ENCODE measurements around the gene SDCCAG8.

SDCCAG8 gene

DNA sequence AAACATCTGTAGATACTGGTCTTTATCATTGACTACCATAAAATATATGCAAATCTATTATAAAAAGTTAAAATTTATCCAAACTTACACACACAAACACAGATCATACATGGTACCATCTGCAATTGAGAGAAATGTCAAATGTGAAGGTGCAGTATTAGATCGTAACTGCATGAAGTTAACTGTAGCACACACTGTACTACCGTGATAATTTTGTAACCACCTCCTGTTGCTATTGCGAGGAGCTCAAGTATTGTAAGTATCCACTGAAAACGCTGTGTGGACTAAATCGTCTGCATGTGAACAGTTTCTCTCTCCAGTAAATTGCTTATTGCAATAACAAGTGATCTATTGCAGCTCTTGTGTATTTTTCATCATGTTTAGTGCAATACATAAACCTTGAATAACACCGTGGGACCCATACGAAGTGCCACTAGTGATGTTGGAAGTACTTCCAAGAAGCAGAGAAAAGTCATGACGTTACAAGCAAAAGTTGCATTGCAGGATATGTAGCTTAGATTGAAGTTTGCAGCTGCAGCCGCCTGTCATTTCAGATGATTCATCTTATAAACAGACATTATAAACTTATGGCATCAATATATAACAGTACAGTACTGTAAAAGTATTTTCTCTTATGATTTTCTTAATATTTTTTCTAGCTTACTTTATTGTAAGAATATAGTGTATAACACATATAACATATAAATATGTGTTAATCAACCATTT is 172.9 kb downstream of the SDCCAG8 start:
- no peak for DNase-seq

DNA sequence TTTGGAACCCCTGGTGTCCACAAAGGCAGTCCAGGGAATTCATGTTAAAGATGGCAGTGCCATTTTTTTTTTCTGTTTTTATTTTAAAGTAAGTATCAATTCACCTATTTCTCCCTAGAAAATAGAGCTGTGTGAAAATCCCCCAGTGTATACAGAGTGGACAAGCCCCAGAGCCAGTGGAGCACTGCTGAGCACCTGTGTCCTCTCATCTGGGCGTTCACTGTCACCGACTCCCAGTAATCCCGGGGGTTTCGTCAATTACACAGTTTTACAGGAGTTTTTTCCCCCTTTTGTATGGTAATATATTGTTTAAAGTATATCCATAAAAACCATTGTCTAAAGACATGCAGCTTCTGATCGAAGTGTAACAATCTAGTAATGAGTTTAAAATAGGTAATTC is 175.8 kb downstream of the SDCCAG8 start:
- DNase-seq, result no peak

DNA sequence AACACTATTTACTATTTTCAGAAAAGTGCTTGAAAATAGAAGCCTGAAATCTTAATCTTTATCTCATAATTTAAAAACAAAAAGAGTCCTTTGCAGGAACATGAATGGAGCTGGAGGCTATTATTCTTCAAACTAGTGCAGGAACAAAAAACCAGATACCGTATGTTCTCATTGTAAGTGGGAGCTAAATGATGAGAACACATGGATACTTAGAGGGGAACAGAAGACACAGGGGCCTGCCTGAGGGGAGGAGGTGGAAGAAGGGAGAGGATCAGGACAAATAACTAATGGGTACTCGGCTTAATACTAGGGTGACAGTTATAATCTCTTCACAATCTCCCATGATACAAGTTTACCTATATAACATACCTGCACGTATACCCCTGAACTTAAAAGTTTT is 176.3 kb downstream of the SDCCAG8 start:
- DNase-seq, result no peak

DNA sequence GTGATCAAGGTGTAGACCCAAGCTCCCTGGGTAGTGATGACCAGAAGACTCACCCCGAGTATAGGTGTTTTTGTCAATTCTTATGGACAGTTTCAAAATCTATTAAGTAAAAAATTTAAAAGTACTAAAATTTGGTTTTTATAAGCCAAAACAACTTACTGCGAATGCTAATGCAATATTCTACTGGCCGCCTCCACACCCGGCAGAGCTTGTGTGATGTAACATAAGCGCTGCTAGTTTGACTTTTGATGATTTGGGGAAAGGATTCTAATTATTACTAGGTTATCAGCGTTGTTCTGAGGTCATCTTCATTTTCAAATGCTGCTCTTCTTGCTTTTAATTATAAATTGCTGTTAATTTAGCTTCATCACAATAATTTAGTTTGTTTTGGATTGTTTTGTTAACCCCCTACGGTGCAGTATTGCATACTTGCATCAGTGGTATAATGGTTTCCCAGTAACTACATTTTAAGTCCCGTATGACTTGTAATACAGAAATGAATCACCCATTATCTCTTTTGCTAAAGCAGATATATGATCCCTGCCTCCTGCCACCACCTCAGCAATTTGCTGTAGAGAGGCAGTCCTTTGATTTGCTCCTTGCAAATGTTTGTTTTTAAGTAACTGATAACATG is 178.0 kb downstream of the SDCCAG8 start:
- DNase-seq, result peak; percentile 60

DNA sequence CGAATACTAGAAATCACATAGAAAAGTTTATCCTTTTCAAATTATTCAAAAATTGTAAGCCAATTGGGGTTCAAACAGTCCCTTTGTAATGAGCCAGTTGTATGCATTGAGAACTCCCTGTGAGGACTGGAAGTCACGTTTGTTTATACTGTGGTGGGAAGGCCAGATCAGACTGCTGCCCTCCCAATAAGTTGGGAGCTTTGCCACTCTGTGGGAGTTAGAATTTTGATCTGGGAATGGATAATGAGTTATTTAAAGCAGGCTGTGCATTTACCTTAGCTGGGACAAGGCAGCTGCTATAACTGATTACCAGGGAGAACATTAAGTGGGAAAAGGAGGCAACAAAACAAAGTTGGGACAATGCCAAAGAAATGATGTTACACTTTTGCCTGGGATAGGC is 178.8 kb downstream of the SDCCAG8 start:
- DNase-seq, result no peak

DNA sequence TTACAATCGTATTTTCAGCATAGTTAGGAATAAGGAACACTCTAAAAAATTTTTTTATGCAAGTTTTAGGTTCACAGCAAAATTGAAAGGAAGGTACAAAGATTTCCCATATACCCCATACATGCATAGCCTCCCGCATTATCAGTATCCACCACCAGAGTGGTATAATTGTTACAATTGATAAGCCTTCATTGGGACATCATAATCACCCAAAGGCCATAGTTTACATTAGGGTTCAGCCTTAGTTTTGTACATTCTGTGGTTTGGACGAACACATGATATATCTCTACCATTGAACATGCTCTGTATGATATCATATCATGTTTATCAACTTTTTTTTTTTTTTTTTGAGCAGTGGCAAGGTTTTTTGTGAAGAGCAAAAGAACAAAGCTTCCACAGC is 180.0 kb downstream of the SDCCAG8 start:
- DNase-seq, result no peak

DNA sequence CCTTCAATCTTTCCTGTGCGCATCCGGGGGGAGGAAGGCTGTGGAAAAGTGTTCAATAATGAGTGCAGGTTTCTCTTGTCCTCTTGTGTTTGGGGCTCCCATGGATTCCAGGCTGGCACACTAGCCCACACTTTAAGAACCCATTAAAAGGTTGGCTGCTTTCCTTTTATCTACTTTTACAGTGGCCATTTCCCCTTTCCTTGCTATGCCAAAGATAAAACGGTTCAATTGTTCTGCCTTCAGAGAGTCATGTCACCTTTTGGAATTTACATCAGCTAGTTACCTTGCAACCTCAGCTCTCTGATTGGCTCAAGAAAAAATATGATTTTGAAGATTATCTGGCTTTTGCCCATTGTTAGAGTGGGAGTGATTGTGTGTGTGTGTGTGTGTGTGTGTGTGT is 182.3 kb downstream of the SDCCAG8 start:
- no peak for DNase-seq

DNA sequence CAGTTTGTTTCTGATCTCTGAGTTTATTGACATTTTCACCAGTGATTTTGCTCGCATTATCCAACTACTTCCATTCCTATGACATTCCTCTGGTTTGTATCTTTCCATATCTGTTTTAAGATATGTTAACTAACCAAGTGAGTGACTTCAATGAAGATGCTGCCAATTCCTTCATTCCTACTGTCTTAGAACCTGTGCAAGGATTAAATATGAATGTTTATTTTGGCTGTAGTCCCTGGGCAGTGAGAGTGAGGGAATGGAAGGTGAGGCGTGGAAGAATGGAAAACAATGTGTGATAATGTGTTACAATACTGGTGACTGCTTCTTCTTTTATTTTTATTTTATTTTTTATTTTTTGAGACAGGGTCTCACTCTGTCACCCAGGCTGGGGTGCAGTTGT is 183.0 kb downstream of the SDCCAG8 start:
- no peak for DNase-seq

DNA sequence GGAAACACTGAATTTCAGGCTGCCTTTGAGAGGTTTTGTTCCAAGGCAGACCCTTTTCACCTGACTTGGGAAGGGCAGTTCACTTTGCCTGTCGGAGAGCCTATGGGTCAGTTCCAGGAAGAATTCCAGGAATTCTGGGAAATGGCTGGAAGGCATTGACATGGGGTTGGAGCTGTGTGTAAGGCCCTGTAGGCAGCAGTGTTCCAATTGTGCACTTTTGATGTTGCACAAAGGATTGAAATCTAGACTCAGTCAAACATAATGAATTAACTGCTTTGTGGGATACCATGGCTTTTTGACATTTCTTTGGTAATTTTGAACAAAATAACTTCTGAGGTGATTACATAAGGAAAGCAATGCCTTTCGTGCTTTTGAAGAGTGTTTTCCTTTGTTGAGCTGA is 184.6 kb downstream of the SDCCAG8 start:
- DNase-seq, result no peak

DNA sequence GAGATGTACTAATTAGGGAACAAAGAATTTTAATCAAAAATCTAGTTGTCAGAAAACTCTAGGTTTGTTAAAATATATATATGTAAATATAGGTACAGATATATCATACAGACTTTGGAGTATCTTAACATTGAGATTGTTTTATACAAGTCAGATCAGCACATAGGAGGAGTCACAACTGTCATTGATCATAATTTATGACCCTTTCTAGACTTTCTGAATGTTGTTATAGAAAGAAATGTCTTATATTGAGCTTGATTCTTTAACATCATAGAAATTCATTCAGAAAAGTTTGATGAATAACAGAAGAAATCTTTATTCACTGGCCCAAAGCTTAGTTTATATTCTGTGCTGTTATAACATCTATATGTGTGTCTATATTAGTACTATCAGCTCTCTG is 185.8 kb downstream of the SDCCAG8 start:
- DNase-seq, result no peak

DNA sequence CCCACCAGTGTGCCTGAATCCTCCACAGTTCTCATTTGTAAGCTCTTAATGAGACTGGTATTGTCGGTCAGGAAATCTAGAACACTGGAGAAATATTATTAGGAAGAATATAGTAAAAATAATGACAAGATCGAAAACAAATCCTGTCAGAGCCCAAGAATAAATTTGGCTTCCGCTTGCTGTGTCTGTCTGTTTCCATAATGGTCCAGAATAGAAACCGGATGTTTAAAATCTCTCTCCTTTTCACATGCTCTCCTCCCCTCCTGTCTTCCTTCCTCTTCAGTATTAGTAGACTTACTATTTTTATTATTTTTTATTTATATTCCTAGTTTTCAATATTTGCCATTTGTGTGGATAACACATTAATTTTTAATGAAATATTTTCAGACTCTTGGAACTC is 187.7 kb downstream of the SDCCAG8 start:
- no peak for DNase-seq

DNA sequence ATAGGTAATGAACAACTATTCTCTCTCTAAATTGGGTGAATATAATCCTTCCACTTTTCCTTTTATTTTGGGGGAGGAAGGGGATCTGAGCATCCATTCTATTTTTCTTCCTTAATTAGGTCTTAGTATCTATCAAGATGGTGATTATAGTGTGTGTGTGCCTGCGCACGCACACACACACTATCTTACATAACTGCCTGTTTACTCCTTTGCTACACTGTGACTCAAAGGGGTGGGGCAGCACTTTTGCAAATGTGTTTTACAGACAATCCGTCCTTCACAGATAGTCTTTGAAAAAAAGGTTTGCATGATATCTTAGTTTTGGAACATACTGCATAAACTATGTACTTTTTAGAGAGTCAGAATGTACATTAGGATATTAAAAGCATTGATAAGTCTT is 191.5 kb downstream of the SDCCAG8 start:
- no peak for DNase-seq

DNA sequence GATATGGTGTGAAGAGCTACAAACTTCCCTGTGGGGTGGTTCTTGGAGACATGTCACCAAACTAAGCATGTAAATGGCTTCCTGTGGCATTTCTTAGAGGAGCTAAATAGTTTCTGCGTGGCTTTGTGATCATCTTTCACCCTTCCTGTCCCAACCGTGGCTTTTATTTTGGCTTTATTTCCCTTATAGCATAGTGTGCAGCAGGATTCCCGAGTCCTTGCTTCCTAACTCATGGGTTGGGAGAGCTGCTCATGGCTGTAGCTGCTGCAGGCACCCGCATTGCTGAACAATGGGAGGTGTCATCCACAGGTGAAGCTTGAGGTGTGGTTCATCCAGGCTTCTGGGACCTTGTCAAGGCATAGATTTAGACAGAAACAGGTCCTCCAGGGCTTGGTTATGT is 192.0 kb downstream of the SDCCAG8 start:
- DNase-seq, result no peak

DNA sequence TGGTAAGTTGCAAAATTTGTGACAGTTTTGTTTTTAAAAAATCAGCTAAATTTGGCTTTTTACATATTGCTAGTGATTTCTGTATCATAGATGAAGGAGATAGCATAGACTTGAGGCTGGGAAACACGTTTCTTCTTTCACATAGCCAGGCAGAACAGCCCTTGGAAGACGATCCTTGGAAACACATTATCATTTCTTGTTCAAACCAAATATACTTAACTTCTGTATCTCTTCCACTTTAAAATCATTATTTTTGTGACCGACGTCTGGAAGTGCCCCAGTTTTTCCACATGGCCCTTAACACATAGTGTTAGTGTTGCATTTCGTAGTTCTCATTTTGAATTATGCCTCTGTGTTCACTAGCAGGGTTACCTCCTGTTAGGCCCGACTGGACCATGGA is 193.5 kb downstream of the SDCCAG8 start:
- DNase-seq, result no peak

DNA sequence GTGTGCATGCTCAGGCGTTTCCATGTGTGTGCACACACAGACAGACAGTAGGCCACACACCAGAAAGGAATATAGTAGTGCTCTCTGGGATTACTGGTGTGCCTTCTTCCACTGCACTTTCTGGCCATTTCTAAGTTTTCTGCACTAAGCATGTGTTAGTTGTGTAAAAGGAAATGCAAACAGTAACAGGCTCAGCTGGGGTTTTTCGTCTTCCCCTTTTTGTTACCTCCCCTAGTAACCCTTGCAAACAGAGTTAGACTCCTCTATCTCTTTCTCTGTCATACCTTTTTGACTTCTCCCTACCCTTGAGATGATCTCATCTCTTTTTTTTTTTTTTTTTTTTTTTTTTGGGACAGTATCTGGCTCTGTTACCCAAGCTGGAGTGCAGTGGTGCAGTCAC is 196.3 kb downstream of the SDCCAG8 start:
- no peak for DNase-seq

DNA sequence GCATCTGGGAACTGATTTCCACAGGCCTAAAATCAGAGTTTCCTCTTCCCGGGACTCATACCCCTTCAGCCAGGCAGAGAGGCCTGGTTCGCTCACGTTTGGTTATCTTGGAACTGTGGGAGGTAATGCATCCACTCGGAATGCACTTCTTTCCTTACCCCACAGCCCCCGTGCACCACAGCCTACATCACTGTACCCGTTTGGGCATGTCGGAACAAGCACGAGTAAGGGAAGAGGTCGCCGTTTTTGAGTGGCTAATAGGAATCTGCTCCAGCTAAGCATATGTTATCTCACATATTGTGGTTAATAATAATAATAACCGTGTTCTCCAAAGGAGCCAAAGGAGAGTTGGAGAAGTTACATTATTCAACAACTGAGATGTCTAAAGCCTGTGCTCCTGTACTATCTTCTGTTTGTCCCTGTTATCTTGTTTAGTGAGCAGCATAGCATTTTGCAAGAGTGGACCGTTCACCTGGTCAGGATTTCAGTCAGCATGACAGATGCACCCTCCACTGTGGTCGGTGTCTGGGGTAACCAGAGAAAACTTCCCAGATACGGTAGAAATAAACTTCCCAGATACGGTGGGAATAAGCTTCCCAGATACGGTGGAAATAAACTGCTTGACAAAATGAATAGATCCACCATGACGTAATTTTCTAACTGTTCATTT is 198.6 kb downstream of the SDCCAG8 start:
- DNase-seq, result no peak

DNA sequence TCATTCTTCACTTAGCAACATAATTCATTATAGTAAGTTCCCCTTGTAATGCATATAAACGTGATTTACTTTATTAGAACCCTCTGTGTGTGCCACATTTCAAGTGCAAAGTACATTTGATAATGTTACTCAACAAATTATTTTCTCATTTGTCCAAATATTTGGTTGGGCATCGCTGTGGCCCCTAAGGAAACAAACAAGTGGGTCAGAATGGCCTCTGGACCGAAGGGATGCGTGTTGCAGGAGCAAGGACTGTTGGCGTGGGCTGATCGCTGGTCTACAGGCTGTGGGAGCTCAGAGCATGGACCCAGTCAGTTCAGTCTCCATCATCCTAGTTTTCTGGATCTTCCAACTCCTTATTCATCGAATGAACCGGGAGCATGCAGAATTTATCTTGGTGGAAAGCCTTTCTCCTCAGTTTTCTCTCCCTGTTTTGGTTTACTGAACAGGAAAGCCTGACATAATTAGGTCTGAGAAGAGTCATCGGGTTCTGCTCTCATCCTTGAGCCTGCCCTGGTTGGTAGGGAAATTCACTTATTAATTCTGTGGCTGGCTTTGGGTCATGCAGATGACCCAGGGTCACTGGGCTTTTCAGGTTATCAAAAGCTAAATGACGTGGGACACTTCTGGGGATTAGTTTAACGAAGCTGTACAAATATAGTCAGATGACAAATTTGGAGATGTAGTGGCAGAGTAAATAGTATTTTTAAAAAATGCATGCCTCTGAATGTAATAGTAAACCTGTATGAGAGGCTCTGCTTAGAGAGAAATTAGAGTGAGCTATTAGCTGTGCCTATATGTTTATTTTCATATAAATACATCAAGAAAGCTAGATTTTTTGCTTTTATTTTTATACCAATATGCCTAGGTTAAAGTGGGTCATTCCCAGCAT is 200.2 kb downstream of the SDCCAG8 start:
- no peak for DNase-seq

DNA sequence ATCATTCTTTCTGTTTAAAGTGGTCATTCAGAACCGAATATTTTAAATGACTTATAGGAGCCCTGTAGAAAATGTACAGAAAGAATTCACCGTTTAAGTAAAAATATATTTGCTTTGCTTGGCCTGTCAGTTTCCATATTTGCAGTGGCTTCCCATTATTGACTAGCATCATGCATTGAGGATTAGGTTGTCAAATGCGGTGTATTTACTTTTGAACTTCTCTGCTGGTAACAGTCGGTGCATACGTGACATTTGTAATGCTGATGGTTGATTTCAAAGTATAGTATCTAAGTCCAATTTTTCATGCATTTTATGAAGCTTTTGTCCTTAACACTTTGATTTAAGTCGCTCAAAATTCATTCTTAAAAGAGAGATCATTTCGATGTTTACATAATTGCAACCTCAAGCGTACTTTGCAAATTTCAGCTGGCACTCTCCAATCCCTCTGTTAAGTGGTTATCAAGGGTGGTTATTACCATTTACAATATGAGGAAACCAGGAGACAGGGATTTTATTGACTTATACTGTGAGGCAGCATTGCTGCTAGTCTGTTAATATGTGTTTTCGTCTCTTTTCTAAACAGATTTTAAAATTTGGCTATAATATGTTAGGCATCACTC is 201.6 kb downstream of the SDCCAG8 start:
- no peak for DNase-seq

DNA sequence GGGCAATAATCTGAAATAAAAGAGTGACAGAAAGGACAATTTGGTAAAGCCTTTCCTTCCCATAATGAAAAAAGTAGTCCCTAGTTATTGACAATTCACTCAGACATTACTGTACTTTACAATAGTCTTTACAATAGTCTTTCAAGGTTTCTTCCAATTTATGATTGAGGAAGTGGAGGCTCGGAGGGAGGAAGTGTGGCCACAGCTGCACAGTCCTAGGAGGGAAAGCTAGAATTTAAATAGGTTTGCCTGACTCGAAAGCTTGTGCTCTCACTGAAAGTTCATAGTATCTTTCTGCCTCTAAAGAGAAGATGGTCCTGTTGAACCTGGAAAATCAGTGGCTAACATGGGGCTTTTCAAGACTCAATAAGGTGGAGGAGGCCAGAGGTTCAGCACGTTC is 203.2 kb downstream of the SDCCAG8 start:
- no peak for DNase-seq

DNA sequence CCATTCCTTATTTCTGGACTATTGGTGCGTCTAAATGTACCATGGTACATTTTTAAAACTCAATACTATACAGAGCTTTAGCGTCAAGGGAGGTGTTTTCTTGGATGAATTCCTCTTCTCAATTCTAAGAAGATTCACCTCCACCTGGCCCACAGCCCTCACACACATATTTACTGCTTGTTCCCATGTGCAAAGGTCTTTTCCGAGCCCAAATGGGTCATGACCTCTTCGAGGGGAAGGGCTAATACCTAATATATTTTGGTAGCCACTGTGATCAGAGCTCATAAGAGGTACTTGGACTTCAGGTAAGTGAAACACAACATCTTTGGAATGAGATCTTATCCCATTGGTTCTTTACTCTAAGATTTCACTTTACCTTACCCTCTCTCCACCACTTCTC is 205.9 kb downstream of the SDCCAG8 start:
- DNase-seq, result no peak

DNA sequence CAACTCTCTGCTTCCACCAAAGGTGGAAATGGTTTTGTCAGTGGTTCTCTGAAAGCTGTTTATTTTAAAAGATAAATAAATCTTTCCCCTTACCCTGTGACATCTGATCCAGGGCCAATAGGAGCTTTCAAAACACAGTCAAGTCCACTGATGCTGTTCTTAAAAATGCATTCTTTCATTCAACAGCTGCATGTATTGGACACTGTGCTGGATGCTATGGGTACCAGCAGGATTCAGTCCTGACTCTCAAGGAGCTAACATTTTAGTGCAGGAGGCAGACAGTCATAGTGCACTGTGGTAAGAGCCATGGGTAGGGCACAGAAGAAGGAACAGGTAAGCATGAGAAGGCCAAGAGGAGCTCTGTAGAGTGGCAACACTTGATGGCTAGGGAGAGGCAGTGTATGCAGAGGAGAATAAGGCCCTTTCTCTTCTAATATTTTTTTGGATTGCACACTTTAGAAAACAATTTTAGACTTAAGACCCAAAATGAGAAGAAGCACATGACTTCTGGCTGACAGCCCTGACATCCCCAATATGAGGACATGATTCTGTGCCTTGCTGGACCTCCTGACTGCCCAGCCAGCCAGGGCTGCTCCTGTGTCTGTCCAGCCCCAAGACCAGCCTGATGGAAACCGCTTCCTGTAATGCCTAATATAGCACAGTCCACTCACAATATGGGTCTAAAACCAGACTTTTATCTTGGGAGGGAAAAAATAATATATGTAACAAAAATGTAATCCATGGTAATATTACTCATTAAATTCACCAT is 207.3 kb downstream of the SDCCAG8 start:
- no peak for DNase-seq

DNA sequence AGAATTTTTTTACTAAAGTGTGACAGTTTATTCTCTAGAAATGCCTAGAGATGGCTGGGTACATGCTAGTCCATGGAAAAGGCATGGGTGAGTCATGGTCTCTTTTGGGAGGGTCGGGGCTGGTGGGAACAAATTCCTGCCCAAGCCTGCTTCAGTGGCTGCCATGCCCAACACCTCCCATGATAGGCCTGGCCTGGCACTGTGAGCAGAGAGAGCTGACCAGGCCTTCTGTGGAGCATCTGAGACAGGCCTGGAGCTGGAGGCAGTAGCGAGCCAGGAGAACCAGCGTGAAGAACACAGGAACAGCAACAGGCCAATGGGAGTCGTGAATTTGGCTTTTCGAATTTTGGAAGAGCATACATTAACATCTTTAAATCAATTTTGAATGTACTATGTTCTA is 209.2 kb downstream of the SDCCAG8 start:
- DNase-seq, result no peak
